Camera-type eye (tissue), 1 donor: Measurements from ENCODE around the gene GIMD1. TPM values are rescaled to one million over a fixed set of nuclear protein-coding genes. Genes with fewer than 3 reads are reported as not detected.

Source experiments
- total RNA-seq: library from RNA; depleted of rRNA; stranded (reverse); fragments of >200 nt; gene quantifications from one replicate; pipeline ENCODE4 v1.2.3, GENCODE V29; 2014

Gene GIMD1
- 0.49 TPM for total RNA-seq

GRCh38 chr4:106368678-106369077, at the start of gene GIMD1:
Gene GIMD1 (minus strand): TSS chr4:106368778. CDS start chr4:106367435, 1,343 bp downstream.

GRCh38 chr4:106315968-106316772, 52.4 kb downstream of the GIMD1 start, which contains the start of the genes AIMP1 and TBCK:
Gene AIMP1 (plus strand): TSS chr4:106316550. CDS start chr4:106325010, 8,460 bp downstream.
Gene TBCK (minus strand): TSS chr4:106316209. CDS start chr4:106308960, 7,249 bp downstream.

Other genes with a start within 250 kb of the GIMD1 start
- 114 TPM for gene TBCK, start 52.6 kb downstream of the GIMD1 start, total RNA-seq
- 38.1 TPM for gene AIMP1, start 52.2 kb downstream of the GIMD1 start, total RNA-seq